NCI-H748 treated with DMSO at 0.1 percent for 48 hours (cell line): ENCODE data around the gene SUN5.
"Not testable (repeated sequence)": the region's sequence is repeated elsewhere in the genome, so short reads cannot be mapped to it uniquely, and the experiment has no call there.

Experiments used
- DNase-seq: peaks from one replicate; lab custom pipeline; 2025; lab: John Stamatoyannopoulos, UW

Gene SUN5

DNA sequence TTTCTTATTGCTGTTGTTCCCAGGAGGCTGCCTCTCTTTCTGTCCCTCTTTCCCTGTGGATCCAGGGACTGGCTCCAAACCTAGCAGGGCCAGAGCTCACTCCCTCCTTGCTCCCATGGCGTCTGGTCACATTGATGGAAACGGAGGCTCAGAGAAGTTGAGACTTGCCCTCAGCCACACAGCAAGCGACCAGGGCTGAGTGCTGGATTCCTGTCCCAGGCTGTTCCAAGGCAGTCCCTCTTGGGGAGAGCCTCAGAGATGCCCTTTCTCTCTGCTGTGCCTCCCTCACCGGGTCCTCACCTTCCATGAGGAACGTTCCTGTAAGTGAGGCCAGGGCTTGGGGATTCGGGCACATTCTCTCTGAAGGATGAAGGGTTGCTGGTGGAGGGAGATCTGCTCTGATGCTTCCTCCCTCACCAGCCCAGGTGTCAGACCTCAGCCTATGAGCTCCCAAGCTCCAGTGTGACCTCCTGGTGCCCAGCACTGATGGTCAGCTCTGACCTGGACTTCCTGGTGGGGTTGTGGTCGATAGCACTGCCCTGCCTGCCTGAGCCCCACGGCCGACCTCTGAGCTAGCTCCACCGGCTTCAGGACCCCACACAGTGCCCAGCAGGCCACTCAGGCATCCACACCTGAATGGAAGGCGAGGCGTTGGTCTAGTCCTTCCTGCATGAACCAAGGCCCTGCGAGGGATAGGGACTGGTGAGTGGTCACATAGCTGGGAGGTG, 26.8 kb downstream of the SUN5 start:
- no peak for DNase-seq

DNA sequence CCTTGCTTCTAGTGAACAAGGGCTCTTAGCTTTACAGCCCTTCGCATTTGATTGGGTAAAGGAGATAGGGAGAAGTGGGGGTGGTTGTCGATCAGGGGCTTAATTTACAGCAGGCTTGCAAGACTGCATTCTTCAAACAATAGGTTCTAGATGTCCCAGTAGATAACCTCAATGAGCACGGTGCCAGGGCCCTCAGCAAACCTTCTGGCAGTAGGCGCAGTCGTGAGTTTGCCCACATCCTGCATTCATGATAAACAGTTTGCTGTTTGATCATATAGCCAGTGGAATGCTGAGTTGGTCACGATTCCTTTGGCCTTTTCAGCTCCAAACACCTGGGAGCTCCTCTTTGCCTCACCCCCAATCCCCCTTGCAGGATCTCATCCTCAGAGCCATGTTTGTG, 27.5 kb downstream of the SUN5 start:
- DNase-seq, result no peak

DNA sequence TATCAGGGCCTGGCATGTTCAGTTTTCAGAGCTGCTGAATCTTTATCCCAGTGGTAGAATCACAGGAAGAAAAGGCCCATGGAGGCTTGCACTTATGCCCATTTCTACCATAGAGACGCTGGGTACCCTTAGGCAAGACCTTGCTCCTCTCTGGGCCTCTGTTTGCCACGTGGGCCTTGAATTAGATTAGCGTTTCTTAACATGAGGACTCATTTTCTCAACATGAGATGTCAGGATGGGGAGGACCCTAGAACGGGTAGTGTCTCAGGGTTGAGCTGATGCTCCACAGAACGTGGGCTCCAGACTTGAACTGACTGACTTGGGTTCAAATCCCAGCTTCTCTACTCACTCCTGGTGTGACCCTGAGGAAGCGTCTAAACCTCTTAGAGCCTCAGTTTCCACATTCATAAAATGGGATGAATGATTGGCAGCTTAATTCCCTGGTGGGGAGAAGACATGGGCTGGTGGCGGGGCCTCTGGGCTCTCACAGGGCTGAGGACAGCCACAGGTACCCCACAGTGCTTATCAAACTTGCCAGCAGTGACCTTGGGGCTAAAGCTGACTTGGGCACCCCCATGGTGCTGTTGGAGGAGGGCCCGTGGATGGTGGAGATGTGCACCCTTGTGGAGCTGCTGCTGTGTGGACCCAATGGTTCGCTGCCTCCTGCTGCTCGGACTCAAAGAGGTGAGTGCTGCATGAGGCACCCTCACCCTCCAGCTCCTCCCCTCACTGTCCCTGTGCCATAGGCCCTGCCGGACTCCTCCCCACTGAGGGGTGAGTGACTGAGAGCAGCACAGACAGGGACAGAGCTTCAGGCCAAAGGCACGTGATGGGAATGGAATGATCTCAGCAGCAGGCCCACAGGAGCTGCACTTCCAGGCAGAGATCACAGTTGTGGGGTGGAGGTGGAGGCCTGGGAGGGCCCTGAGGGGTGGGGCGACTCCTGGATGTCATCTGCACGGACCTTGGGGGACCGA, 28.2 kb downstream of the SUN5 start:
- DNase-seq, result no peak

DNA sequence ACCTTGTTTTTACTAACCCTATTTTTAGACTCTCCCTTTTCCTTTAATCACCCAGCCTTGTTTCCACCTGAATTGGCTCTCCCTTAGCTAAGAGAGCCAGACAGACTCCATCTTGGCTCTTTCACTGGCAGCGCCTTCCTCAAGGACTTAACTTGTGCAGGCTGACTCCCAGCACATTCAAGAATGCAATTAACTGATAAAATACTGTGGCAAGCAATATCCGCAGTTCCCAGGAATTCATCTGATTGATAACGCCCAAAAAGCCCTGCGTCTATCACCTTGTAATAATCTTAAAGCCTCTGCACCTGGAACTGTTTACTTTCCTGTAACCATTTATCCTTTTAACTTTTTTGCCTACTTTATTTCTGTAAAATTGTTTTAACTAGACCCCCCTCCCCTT, 29.1 kb downstream of the SUN5 start:
- DNase-seq, result not testable (repeated sequence)

DNA sequence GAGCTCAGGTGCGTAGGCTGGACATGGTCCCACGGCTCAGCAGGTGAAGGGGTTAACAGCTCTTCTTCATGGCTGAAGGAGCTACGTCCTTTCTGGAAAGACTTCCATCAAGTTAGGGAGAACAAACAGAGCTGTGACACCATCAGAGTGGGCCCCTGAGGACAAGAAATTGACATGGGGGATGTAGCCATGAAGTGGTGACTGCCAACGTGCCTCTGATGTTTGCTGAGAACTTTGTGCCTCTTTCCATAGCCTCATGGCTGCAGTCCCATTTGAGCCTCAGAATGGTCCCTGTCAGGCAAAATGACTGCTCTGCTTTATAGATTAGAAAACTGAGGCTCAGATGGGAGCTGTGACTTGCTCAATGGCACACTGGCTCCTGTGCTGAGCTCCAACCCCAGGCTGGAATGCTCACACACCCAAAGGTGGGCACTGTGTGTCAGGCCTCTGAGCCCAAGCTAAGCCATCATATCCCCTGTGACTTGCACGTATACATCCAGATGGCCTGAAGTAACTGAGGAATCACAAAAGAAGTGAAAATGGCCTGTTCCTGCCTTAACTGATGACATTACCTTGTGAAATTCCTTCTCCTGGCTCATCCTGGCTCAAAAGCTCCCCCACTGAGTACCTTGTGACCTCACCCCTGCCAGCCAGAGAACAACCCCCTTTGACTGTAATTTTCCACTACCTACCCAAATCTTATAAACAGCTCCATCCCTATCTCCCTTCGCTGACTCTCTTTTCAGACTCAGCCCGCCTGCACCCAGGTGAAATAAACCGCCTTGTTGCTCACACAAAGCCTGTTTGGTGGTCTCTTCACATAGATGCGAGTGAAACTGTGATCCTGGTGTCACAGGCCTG, 29.8 kb downstream of the SUN5 start:
- DNase-seq, result not testable (repeated sequence)

DNA sequence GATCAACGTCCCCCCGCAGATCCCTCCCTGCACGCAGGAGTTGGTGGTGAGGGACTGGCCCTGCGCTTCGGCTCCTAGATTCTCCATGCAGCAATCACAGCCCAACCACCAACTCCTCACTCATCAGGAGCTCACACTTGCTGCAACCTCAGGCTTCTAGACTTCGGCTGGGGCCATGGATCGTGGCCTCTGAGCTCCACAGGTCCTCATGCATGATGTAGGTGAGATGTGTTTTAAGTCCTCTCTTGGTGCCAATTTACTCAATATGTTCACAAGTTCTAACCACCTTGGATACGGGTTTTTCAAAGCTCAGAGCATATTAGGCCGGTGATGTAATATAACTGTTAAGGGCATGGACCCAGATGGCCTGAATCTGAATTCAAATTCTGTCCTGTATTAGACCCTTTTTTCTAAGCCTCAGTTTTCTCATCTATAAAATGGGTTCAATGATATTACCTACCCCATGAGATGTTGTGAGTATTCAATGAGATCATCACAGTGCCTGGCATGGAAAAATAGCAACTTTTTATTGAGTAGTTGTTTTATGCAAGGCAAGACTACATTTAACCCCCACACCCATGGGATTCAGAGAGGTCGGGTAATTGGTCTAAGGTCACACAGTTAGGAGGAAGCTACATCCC, 31.0 kb downstream of the SUN5 start:
- DNase-seq, result no peak

GRCh38 chr20:32972181-32973076, 31.8 kb downstream of the SUN5 start:
- no peak for DNase-seq

DNA sequence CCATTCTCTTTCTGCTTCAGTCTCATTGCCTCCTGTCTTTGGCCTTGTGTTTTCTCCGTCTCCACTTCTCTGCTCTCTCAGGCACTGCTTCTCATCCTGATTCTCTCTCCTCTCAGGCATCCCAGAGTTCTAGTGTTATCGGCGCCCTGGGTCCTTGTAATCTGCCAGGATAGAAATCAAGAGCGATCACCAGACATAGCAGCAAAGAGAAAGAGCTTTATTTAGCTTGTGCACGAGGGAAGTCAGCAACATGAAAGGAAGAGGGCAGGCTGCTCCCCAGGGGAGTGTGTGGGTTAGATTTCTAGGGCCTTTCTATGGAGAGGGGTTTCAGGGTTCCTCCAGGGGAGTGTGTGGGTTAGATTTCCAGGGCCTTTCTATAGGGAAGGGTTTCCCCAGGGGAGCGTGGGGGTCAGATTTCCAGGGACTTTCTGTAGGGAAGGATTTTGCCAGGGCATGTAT, 32.5 kb downstream of the SUN5 start:
- no peak for DNase-seq

GRCh38 chr20:32970973-32971300, 33.3 kb downstream of the SUN5 start:
- no peak for DNase-seq

GRCh38 chr20:32970115-32970972, 33.9 kb downstream of the SUN5 start:
- DNase-seq, result no peak

GRCh38 chr20:32969356-32970114, 34.7 kb downstream of the SUN5 start:
- no peak for DNase-seq

- no peak for DNase-seq
Measured at GRCh38 chr20:32968478-32969241, 35.6 kb downstream of the SUN5 start.

DNA sequence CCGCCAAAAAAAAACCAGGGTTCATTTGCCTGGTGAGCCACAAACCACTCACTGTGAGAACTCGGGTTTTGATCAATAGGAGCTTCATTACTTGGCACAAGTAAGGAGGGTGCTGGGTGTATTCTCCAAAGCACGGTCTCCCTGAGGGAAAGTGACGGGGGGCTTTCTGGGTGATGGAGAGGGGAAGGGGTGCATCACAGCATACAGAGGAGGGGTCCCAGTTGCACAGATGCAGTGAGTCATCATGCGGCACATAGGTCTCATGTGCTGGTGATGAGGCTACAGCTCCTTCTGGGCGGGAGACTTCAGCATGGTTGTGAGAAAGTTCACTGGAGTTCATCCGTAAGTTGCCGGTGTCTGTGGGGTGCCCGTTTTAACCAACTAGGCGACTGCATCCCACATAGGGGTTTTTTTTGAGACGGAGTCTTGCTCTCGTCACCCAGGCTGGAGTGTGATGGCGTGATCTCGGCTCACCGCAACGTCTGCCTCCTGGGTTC, 36.2 kb downstream of the SUN5 start:
- no peak for DNase-seq

DNA sequence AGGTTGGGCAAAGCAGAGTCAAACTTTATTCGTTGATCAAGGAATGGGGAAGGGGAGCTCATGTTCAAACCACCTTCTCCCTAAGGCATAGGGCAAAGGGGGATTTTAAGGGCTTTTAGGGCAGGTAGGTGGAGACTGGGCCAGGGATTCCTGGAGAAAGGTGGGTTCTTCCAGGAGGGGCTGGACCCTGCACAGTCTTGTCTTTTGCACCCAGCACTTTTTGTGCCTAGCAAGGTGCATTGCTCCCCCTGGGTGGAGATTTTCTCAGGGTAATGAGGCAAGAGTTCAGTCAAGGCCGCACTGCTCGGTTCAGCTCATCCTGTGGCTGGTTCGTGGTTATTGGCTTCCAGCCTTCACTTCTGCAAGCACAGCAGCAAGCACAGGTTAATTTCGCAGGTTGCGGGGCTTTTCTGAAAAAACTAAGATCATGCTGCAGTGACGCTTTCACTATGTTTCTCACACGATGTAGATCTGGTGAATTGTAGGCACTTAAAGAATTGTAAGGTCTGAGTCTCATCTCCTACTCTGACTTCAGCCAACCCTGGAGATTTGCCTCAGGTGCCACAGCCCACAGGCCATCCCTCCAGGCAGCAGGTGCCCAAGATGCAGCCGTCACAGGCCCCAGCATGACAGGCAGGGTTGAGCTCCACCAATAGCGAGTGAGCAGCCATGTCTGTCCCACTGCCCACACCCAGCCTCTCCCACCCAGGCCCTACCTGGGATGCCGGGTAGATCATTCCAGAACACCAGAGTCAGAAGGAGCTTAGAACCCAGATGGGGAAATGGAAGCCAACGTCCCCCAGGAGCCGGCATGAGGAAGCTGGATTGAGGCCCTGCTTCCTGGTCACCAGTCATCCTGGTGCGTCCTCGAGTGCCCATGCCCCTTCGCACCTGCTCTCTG, 37.1 kb downstream of the SUN5 start:
- no peak for DNase-seq

GRCh38 chr20:32966382-32966781, 37.9 kb downstream of the SUN5 start:
- DNase-seq, result no peak

DNA sequence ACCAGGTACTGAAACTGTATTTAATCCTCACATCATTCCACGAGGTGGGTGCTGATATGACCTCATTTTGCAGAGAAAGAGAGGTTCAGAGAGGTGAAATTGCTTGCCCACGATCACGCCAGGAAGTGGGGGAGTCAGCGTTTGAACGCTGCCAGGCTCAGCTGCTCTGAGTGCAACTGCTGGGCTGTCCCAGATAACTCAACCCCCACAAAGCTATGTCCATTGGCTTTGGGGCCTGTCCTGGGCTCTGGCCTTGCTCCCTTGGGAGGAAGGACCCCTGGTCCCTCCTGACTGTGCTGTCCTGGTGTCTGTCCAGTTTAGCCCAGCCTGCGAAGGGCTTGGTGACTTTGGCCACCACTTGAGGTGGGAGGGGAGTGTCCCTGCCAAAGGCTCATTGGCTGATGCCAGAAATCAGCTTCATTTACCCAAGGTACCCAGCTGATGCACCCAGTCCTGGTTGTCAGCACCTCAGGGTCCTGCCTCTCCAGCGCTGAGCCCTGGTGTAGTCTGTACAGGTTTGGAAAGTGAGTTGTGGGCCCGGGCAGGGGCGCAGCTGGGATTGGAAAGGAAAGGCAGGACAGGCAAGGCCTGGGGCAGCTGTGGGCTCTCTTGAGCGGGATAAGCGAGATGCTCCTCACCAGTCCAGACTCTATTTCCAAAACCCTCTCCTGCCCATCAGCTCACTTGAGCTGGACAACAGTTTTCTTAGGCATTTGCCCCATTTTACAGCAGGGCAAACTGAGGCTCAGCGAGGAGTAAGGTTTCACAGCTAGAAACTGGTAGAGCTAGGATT, 38.5 kb downstream of the SUN5 start:
- DNase-seq, result no peak
